Embryonic facial prominence (tissue), 1 donor: Measurements from ENCODE around the gene THSD4.
A peak's percentile ranks its signal among the peaks of the same experiment; 100 is the strongest.

Experiments used
- DNase-seq: peaks from one replicate; pipeline ENCODE4 v3.0.0-alpha.2; 2016; ENCODE audit errors: extremely low spot score

The THSD4 gene

DNA sequence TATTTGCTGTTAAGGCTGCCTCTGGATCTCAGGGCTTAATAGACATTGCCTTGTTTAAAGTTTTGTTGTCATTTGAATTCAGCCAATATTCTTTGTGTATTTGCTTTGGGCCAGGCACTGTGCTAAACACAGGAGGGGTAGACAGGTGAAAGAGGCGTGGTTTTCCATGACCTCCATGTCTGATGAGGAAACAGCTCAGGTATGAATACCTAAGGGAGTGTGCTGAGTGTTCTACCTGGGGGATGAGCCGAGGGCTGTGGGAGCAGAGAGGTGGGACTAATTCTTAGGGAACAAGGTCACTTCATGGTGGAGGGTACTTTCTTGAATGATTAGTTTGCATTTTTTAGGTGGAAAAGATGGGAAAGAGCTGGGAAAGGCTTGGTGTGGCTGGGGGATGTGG, 108.2 kb downstream of the THSD4 start:
- DNase-seq, result no peak

DNA sequence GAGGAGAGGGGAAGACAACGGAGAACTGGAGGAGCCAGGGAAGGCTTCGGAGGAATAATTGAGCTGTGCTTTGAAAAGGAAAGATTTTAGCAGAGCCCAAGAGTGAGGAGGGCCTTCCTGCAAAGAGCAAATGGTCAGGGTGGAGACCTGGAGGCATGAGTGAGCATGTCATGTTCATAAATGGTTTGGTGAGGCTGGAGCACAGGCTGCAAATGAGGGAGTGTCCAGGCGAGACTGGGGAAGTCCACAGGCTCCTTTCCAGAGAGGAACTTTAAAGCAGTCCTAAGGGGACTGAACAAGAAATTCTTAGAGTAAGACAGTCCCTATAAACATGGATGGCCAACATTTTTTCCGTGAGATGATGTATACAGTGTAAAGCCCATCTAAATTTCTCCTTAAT, 108.8 kb downstream of the THSD4 start:
- DNase-seq, result no peak

DNA sequence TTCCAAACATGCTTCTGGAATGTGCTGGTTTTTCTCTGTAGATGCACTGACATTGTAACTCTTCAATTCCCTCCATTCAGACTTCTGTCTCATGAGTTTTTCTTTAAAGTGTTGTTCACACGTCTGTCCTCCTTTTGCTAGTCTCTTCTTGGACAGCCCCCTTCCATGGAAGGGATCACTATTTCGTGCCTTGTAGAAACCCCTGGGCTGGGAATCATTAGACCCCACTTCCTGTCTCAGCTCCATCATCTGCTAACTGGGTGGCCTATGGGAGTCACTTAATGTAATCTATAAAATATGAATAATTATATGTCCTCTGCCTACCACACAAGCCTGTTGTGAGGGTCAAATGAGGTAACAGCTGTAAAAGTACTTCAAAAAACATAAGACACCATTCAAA, 110.6 kb downstream of the THSD4 start:
- no peak for DNase-seq

DNA sequence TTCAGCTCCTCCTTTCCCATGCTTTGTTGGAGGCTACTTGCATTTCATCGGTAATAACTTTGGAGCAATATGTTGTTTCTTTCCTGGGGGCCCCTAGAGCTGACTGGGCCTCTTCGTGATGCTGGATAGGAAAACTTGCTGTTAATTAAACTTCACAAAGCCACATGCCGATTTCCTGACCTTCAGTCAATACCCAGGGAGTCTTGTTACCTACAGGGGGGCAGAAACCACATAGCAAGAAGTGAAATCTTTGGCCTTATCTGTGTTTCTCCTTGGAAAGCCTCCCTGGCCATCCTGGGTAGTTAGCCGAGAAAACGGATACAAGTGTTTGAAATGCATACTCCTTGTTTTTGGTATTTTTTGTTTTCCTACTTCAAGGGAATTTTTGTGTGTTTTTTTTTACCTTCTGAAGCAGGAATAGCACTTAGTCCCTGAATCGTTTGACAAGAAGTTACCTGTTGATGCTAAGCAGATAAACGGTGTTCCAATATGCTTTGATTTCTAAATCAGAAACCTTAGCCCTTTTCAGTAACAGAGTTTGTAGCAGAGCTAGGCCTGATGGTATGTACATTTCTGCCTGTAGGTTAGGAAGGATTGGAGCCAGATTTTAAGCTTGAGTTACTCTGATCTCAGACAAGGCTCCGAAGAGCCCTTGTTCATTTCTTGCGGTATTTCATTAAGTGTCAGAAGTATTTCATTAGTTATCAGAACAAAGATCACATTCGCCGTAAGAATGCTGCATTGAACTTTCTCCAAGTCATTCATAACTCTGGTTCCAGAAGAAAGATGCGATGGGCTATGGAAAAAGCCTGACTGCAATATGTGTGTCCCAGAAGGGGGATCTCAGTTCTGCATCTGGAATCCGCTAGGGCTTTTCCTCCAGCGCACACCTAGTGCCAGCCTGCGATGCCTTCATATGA, 111.5 kb downstream of the THSD4 start:
- peak; percentile 29 for DNase-seq

DNA sequence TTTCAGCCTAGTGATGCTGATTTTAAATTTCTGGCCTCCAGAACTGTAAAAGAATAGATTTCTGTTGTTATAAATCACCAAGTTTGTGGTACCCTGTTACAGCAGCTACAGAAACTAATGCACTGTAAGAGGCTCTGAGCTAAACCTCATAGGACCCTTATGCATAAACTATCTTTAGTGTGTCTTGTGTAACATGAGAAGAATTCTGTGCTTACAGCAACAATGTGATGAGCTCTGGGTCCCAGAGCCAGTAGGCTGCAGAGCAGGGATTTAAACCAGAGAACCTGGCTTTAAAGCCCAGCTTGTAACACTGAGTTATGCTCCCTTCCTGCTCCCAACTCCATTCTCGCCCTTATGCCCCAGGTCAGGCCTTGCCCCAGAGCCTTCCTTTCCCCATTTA, 113.1 kb downstream of the THSD4 start:
- no peak for DNase-seq

DNA sequence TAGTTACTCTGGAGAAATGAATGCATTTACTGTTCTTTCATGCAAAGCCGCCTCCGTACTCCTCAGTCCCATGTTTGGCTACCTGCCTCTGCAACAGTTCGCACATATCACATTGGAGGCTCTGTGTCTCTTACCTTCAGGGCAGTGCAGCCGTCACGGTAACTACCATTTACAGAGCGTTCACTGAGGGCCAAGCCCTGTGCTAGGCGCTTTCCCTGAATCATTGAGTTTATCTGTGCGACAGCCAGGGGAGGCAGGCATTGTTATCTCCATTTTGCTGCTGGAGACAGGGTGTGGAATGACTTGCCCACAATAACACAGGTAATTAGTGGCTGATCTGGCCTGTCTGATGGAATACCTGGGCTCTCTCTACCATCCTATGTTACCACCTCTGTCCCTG, 115.0 kb downstream of the THSD4 start:
- no peak for DNase-seq

DNA sequence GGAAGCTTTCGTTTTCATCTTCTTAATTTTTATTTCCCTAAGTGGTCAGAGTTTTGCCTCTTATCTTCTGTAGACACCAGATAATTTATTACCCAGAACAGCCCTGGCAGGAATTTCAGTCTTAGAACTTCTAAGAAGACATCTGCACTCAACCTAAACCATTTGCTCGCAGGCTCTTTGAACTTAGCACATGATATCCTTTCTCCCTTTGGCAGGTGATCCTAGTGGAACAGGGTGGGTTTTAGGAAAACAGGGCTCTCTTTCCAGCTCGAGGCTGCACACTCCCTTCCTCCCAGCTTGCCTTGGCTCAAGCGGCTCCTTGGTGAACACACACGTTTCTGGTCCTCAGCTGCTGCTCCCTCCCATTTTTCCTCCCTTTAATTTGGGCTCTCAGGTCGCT, 116.5 kb downstream of the THSD4 start:
- DNase-seq, result no peak

DNA sequence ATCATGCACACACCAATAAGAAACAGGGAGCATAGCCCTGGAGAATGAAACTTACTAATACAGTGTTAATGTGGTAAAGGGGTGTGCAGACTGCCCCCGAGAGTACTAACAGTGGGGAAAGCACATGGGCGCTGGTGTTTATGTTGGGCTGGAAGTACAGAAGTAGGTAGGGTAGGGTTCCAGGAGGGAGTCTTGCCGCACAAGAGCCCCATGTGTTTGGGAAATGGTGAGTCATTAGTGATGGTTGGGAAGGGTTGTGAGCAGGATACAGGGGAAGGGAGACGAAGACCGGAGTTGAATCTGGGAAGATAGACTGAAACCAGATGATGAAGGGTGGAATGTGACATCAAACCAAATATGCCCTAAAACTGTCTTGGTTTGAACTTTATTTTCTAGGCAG, 117.1 kb downstream of the THSD4 start:
- DNase-seq, result no peak

DNA sequence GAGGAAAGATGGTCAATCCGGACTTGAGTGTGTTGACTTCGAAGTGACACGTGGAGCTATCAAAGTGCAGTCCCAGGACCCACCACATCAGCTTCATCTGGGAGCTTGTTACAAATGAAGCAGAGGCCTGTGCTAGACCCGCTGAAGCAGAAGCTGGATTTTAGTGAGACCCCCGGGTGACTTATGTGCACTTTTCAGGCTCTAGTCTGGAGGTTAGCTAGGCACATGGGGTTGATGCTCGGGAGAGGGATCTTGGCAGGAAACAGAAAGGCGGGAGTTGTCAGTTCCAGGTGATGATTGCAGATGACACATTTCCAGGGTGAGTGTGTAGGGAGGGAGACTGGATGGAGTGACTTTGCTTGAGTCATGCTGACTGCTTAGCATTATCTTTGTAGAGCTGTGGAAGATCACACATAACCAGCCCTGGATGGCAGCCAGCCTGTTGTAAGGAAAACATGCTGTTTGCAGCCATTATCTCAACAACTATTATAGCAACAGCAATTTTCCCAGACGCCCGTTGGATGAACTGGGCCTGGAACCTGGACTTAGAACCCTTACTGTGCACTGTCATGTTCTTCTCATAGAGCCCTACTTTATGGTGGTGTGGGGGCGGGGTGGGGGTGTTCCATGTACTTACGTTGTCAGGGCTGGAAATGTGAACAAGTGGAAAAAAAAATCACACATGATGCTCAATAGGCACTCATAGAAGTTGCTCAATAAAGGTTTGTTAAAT, 122.4 kb downstream of the THSD4 start:
- no peak for DNase-seq

DNA sequence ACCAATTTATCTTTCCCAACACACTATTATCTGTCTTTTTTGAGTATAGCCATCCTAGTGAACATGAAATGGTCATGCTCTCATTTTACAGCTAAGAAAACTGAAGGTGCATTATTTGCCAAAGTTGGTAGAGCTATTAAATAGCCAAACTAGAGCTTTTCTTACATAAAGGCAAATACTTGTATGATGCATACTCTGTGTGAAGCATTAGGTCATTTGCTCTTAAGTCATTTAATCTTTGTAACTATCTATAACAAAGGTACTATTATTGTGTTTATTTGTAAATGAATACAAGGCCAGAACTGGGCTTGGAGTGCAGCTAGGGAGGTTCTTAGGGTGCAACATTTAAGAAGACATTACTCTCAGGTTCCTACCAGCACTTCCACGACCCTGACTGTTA, 123.7 kb downstream of the THSD4 start:
- no peak for DNase-seq

DNA sequence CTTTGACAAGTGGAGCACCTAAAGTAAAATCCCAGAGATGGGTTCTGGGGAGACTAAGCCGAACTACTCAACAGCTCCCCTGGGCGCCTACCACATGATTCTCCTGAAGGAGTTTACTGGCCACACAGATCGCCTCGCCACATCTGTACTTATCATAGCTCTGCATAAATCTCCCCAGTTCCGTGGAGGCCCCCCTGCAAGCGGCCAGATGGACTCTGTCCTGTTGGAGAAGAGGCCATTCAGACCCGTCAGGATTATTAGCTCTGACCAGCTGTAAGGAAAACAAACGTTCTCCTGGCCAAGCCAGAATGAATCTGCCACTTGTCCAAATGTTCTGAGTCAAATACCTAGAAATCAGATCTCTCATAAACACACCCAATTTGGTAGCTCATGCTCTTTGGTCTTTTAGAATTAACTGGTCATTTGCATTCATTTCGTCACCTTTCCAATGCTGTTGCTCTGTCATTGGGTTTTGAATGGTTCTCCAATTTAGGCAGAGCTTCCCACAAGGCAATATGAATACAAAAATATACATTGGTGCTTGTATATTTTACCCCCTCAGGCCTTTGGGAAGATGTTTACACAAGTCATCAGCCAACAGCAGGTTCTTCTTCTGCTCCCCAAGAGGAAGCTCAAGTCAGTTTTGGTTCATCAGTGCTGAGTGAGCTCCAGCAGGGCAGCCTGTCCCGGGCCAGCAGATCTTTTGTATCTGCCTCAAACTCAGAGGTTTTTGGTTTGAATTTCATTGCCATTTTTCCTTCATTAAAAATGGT, 124.5 kb downstream of the THSD4 start:
- no peak for DNase-seq

DNA sequence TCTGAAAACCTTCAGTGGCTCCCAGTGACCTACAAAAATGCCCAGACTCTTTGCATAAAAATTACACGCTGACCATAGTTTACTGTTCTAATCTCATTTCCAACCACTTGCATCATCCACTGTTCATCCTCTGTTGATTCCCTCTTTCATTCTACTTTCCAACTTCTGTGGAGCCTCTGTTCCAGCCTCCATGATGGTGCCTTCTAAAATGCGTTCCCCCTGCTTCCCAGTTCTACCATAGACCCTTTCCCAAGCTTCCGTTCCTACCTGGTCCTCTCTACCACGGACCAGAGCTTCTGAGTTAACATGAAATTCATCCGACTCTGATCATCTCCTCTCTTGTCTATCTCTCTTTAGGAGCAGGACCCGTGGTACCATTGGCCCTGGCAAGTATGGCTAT, 127.0 kb downstream of the THSD4 start:
- DNase-seq, result no peak

DNA sequence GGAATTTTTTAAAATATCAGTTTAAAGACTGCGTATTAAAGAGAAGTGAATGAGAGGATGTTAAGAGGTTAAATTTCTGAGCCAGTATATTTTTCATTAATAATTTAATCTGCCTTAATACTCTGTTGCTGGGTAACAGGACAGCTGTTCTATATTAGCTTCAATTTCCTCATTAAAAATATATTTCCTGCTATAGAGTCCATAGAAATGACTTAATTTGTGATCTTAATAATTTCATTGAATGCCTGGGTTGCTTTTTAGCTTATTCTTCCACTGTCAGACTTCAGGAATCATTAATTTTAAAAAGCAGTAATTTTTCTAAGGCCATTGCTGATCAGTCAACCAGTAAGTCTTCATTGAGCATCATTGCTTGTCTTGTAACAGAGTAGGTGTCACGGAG, 129.0 kb downstream of the THSD4 start:
- DNase-seq, result no peak

DNA sequence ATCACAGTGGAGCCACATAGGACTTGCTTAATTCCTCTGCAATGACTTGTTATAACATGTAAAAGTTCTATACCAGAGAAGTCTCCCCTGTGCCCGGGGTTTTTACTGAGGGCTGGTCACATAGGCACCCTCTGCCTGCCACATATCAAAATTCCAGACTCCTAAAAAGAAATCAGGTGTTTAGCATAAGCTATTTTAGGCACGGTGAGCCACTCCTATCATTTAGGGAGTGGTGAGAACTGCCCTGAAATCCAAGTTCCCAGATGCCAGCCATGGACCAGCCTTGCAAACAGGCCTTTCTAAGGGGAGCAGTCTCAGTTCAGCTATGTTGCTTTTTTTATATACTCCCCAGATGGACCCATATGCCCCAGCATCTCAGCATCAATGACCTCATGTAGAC, 130.3 kb downstream of the THSD4 start:
- no peak for DNase-seq

DNA sequence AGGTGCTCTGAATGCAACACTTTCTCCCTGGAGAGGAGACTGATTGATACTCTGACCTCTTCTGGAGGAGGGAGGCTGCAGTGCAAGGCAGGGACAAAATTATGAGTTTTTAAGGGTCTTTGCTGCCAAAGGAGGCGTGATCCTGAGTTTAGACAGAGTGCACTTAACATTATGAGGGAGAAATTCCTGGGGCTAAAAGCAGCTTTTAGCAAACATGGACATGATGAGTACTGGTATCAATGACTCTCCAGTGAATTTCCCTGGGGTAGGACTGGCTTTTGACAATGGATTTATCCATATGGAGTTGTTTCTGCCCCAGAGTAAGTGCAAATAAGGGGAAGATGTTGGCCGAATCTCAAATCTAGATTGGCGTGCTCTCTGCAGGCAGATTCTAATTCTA, 133.1 kb downstream of the THSD4 start:
- DNase-seq, result no peak

DNA sequence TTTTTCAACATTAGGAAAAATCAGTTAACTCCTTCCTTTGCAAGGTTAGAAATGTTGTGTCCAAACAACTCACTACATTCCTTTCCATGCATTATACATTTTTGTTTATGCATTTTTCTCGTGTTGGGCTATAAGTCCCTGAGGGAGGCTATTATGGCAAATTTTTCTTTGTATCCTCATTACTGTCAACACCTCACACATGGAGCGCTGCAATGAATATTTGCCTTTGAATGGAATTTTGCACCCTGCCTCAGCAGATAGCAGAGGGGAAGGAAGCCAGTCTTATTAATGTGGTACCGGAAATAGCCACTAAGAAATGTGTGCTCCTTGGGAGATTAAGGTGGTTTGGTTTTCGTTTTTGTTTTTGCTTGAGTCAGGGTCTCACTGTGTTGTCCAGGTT, 134.7 kb downstream of the THSD4 start:
- DNase-seq, result no peak

DNA sequence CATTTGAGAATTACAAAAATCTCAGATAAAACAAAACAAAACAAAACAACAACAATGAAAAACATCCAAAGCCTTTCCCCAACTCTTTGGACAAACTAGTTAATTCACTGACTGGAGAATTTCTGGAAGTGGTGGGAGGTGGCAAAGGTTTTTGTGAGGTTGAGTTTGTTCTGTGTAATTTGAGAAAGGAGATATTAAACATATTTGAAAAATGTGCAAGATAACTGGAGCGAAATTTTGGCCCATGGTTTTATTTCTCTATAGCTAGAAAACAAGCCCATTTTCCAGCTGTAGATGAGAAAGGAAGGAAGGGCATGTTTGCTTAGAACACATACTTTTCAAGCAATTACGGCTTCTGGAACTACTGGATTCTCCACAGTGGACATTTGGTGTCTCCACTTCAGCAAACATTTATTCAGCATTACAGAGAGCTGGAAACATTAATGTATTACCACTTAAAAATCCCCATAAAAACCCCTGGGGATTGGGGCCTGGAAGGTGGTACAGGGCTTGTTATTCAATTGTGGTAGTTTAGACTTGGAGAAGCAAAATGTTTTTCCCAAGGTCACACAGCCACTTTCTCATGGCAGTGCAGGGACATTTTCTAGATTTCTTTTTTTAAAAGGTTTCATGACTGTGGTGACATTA, 135.8 kb downstream of the THSD4 start:
- no peak for DNase-seq

DNA sequence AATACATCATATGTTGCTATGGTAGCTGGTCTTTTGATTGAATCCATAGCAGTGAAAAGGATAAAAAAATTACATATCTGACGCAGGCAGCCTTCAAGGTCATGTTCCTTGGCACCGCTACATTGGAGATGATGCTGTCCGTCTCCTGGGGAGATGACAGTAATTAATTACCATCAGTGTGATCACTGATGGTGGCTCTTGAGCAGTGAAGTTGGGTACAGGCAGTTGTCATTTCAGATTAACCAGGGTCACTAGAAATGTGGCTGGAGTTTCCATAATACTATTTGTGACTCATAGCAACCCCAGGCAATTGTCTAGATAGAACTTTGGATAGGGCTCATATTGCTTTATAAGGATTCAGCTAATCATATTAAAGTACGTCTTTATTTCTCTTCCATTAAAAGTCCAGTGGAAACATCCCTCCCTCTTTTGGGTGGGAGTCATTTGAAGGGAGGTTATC, 136.3 kb downstream of the THSD4 start:
- DNase-seq, result no peak

DNA sequence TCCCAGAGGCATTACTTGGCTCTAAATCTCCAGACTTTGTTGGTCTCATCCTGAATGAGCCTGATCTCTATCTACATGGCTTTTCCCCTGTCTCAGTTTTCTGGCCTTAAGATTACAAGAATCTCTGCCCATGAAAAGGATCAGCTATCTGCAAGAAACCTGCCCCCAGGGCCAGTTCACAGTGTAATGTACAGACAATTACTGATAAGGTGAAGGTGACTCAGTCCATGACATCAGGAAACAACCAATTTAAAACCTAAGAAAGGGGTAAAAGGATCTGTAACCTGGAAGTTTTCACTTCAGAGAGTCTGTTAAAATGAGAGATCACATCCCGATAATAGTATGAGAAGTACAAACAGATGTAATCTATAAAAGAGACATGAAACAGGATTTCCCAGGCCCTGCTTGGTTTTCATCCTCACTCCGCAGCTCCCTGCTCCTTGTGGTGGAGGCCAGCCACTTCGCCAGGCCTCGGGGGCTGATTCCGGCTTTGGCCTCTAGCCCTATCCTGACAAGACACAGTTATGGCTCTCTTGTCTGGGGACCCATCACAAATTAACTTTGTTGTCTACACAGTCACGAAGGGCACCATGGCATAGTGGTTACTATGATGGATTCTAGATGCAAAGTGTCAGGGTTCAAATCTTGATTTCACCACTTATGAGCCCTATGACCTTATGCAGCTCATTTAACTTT, 136.9 kb downstream of the THSD4 start:
- no peak for DNase-seq

DNA sequence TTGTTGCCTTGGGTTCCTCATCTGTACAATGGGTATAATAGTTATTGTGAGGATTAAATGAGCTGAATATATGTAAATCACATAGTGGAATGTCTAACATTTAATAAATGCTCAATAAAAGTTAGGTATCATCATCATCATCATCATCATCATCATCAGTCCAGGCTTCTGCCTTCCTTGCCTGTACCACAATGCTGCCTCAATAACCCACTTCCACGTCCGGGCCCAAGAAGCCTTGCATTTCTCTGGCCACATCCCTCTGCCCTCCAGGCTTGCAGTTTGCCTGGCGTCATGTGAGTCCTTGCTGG, 137.4 kb downstream of the THSD4 start:
- no peak for DNase-seq

DNA sequence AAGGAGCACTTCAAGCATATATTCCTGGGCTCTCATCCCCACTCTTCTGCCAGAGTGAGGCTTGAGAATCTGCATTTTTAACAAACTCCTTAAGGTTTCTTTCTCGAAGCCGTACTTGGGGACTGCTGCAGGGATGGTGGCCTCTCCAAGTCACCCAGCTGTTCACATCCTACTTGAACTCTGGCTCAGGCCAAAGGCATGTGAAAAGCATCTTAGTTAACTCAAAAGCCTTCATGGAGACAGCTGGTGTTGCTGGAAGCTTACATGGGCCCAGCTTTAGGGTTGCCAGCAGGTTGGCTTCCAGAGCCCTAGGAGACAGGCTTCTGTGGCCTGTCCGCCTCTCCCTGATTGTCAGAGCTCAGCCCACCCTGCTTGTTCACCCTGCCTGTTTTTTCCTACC, 139.2 kb downstream of the THSD4 start:
- no peak for DNase-seq
